HG03196 (cell line): ENCODE measurements around the gene EMILIN2.
"Not testable (repeated sequence)": the region's sequence is repeated elsewhere in the genome, so short reads cannot be mapped to it uniquely, and the experiment has no call there.

Experiments
- ATAC-seq: cut with Tn5 transposase; IDR thresholded peaks from one replicate; pipeline ENCODE4 v1.9.1; 2021; ENCODE audit not compliant: unreplicated experiment

The EMILIN2 gene

DNA sequence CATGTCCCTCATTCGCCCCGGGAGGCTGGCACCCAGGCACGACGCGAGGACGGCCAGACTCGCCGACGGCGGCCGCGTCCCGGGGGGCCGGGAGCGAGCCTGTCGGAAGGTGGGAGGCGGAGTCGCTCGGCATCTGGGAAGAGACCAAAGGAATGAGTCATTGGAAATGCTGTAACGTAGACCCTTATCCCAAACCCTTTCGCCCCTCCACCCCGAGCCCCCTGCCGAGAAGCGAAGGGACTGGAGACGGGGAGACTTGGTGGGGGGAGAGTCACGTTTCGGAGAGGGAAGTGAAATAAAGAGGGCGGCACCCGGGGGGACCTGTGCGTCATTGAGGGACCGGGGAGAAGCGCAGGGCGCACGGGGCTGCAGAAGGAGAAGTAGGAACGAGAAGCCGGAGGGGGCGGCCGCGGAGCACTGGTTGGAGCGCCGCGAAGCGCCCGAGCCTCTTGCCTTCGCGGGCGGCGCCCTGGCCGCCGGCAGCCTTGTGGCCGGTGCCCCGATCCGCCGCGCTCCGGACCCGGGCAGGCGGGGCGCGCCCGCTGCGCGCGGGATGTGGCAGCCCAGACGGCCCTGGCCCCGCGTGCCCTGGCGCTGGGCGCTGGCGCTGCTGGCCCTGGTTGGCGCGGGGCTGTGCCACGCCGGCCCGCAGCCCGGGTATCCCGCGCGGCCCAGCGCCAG is at the start of gene EMILIN2:
Gene EMILIN2, plus strand, starts transcription at position 371 of the 681 bp plus-strand sequence. Its CDS starts 183 bp downstream, at position 554.
- ATAC-seq = no peak

DNA sequence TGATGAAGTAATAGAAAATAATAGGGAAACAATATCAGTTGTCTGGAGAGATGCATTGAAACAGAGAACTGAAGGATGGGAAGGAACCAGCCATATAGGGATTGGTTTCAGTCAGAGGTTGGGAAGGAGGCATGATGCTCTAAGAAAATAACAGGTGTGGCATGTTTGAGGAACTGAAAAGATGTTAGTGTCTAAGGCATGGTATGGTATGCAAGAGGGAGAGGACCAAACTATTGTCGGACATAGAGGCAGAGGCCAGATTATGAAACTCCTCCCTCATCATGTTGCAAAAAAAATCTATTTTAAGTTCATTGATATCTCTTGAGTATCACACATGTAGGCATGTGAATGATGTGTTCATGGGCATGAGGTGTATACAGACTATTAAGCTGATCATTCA is 48.9 kb upstream of the EMILIN2 start:
- no peak for ATAC-seq

DNA sequence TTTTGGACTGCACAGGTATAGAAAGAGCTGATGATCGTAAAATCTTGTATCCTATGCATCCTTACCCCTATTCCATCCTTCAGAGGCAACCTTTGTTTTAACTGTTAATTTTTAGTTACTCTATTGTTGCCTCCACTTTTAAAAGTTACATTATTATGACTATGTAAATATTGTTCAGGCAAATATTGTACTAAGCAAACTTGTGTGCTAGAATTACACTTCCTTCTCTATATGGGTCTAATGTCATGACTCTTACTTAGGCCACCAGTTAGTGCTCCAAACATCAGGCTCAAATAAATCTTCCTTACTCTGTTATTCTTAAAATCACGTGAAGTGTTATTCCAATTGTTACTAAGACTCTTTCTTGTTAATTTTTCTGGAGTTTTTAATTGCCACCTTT is 47.4 kb upstream of the EMILIN2 start:
- no peak for ATAC-seq

DNA sequence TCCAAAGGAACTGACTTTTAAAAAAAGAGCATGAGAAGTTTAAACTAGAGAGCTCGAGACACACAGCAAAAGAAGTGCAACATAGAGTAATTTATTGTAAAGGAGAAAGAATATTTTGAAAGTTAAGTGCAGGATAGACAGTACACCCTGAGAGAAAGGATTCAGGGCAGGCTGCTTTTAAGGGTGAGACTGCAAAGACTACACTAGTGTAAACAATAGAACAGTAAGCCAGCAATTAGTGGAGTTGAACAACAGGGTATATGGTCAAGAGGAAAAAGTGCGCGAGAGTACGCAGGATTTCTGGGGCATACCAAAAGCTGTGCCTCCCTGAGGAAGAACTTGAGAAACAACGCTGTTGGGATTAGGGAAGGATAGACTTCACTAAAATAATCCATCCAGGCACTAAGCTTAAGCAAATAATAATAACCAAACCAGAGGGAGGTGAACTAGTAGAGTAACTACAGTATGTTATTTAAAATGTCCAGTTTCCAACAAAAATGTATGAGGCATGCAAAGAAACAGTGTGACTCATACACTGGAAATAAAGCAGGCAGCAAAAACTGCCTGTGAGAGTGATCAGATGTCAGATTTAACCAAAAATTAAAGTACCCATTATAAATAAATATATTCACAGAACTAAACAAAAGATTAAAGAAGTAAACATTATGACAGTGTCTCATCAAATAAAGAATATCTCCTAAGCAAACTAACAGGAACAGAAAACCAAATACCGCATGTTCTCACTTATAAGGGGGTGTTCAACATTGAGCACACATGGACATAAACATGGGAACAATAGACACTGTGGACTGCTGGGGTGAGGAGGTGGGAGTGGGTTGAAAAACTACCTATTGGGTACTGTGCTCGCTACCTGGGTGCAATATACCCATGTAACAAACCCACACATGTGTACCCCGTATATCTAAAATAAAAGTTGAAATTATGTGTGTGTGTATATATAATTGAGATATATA is 40.5 kb upstream of the EMILIN2 start:
- ATAC-seq = no peak

DNA sequence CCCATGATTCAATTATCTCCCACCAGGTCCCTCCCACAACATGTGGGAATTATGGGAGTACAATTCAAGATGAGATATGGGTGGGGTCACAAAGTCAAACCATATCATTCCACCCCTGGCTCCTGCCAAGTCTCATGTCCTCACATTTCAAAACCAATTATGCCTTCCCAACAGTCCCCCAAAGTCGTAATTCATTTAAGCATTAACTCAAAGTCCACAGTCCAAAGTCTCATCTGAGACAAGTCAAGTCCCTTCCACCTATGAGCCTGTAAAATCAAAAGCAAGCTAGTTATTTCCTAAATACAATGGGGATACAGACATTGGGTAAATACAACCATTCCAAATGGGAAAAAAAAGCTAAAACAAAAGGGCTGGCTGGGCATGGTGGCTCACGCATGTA is 38.2 kb upstream of the EMILIN2 start:
- not testable (repeated sequence) for ATAC-seq

DNA sequence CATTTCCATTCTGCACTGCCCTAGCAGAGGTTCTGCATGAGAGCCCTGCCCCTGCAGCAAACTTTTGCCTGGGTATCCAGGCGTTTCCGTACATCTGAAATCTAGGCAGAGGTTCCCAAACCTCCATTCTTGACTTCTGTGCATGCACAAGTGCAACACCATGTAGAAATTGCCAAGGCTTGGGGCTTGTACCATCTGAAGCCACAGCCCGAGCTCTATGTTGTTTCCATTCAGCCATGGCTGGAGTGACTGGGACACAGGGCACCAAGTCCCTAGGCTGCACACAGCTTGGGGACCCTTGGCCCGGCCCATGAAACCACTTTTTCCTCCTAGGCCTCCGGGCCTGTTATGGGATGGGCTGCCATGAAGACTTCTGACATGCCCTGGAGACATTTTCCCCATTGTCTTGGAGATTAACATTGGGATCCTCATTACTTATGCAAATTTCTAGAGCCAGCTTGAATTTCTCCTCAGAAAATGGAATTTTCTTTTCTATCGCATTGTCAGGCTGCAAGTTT is 37.1 kb upstream of the EMILIN2 start:
- ATAC-seq = not testable (repeated sequence)

DNA sequence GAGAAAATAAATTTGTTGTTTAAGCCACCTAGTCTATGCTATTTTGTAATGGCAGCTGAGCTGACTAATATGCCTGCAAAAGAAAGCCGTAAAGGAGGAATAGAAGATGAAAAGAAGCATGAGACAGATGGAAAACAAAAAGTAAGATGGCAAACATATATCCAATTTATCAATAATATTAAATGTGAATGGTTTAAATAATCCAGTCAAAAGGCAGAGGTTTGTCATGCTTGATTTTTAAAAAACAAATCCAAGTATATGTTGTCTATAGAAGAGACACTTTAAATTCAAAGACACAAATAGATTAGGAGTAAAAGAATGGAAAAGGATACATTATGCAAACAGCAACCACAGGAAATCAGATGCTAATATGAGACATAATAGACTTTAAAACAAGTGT is 35.4 kb upstream of the EMILIN2 start:
- ATAC-seq = no peak

DNA sequence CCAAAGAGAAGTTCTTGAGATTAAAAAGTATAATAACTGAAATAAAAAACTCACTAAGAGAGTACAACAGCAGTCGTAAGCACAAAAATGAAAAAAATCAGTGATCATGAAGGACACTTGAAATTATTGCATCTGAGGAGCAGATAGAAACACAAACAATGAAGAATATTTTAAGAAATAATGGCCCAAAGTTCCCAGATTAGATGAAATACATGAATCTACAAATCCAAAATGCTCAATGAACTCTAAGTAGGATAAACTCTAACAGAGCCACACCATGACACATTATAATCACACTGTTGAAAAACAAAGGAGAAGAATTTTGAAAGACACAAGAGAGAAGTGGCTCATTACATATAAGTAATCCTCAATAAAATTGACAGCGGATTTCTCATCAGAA is 31.9 kb upstream of the EMILIN2 start:
- no peak for ATAC-seq

DNA sequence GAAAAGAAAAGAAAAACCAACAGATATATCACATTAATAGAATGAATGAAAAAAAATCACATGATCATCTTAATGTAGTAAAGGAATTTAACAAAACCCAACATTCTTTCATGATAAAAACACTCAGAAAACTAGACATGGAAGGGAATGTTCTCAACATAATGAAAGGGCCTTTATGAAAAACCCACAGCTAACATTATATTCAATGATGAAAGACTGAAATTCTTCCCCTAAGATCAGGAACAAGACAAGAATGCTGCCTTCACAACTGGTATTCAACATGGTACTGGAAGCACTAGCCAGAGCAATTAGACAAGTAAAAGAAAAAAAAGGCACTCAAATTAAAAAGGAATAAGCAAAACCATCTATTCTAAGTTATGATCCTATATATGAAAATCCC is 28.5 kb upstream of the EMILIN2 start:
- no peak for ATAC-seq

DNA sequence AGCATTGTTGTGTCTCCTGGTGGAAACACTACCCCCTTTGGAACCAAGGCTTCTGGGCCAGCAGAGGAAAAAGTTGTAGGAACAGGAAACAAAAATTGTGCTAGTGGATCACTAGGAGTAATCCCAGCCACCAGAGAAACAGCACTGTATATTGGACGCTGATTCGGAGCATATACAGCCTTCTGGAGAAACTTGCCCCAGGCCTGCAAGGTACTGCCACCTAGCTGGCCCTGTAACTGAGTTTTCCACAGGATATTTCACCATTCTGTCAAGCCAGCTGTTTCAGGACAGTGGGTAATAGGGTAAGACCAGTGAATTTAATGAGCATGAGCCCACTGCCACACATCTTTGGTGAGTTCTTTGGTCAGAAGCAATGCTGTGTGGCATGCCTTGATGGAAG is 25.1 kb upstream of the EMILIN2 start:
- no peak for ATAC-seq

DNA sequence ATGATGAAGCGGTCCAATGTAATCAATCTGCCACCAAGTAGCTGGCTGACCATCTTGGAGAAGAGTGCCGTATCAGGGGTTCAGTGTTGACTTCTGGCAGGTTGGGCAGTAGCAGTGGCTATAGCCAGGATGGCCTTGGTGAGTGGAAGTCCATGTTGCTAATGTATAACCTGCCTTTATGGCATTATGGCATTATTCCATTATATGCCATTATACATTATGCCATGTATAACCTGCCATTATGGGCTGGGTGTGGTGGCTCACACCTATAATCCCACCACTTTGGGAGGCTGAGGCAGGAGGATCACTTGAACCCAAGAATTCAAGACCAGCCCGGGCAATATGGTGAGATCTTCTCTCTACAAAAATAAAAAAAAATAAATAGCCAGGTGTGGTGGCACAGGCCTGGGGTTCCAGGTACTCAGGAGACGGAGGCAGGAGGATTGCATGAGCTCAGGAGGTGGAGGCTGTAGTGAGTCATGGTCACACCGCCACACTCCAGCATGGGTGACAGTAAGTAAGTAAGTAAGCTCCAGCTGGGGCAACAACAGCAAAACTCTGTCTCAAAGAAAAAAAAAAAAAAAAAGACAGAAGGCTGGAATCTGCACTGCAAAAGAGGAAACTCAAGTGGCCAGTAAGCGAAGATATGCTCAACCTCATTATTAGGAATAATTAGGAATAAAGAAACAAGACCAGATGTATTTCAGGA is 24.4 kb upstream of the EMILIN2 start:
- no peak for ATAC-seq

DNA sequence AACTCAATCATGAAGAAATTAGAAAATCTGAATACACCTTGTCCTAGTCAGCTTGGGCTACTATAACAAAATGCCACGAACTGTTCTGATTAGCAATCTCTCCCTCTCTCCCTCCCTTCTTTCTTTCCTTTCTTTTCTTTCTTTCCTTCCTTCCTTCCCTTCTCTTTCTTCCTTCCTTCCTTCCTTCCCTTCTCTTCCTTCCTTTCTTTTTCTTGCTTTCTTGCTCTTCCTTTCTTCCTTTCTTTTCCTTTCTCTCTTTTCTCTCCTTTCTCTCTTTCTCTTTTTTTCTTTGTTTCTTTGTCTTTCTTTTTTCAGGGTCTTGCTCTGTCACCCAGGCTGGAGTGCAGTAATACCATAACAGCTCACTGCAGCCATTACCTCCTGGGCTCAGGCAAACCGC is 23.6 kb upstream of the EMILIN2 start:
- ATAC-seq = no peak

DNA sequence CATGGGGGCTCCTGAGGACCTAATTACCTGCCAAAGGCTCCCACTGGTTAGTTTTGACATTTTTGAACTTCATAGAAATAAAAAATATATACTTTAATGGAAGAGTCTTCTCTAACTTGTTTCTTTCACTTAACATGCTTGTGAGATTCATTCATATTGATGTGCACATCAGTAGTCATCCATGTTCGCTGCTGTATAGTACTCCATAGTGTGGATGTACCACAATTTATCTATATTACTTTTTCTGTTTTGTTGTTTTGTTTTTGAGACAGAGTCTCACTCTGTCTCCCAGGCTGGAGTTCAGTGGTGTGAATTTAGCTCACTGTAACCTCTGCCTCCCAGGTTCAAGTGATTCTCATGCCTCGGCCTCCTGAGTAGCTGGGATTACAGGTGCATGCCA is 22.8 kb upstream of the EMILIN2 start:
- no peak for ATAC-seq

DNA sequence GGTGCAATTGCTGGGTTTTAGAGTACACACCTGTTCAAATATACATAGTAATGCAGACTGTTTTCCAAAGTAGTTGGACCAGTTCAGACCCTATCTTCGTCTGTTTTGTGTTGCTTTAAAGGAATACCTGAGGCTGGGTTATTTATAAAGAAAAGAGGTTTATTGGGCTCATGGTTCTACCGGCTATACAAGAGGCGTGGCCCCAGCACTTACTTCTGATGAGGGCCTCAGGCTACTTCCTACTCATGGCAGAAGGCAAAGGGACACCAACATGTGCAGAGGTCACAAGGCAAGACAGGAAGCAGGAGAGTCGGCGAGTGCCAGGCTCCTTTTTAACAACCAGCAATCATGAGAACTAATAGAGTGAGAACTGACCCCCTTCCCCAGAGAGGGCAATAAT is 21.9 kb upstream of the EMILIN2 start:
- no peak for ATAC-seq

DNA sequence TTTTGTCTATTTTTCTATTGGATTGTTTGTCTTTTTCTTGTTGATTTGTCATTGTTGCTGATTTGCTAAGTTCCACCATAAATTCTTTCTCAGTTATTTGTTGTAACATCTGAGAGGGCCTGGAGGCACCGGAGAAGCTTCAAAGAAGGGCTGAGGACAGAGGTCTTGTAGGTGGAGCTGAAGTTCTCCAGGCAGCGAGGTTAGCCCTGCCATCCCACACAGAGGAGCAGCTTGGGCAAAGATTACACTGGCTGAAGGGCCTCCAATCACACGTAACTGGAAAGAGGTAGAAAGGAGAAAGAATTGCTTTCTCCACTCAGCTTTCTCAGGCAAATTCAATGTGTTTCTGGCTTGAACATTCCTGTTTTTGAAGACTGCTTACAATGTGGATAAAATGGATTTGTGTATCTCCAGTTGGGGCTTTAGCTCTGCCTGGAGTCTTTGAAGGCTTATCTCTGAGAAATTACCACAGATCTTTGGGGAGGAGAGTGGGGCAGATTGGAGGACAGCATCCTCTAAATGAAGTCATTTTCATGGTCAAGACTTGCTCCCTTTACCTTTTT is 21.1 kb upstream of the EMILIN2 start:
- no peak for ATAC-seq

DNA sequence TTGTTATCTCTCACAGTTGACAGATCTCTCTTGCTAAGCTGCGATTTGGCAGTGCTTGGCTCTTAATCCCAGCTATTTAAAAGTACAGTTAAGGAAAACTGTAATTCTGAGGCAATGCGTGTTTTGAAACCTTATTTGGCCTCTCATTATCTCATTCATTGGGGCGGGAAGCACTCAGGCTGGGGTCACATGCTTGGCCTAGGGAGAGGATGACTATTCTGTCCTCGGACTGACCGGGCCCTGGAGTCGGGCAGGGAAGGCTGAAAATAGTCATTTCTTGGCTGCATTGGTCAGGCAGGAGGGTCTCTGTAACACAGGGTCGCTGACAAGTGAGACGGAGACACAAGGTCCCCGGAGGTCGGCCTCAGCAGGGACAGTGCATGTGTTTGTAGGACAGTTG is 20.2 kb upstream of the EMILIN2 start:
- ATAC-seq = no peak

DNA sequence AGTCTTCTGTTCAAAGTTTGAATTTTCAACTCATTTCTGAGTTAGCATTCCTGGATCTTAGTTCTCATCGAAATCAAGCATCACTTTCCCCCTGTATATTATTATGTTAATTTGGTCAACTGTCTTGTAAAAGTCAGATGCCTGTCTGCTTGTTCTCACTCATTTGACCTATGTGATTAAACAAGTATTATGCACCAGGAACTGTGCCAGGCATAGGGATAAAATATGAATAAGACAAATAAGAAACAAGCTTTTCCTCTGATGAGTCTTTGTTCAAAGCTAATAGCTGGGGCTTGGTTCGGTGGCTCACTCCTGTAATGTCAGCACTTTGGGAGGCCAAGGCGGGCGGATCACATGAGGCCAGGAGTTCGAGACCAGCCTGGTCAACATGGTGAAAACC is 19.7 kb upstream of the EMILIN2 start:
- no peak for ATAC-seq

DNA sequence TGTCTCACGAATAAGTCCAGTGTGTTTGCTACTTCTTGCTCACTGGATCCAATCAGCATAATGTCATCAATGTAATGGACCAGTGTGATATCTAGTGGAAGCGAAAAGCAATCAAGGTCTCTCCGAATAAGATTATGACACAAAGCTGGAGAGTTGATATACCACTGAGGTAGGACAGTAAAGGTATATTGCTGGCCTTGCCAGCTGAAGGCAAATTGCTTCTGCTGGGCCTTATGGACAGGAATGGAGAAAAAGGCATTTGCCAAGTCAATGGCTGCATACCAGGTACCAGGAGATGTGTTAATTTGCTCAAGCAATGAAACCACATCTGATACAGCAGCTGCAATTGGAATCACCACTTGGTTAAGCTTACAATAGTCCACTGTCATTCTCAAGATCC is 10.7 kb upstream of the EMILIN2 start:
- ATAC-seq = not testable (repeated sequence)

DNA sequence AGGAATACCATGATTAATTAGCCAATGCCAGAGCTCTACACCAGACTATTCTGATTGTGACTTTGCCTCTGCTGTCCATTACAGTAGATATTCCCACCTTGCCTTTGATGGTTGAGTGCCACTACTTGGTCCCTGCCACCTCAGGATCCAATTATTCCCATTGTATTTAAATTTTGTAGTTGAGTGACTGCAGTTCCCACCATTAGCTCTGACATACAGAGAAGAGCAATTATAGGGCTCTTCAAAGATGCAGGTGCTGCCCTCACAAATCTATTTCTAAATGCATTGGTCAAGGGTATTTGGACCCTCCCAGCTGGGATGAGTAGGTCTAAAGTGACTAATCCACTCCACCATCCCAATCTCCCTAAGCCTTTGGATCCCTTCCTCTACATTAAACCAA is 9.5 kb upstream of the EMILIN2 start:
- not testable (repeated sequence) for ATAC-seq

DNA sequence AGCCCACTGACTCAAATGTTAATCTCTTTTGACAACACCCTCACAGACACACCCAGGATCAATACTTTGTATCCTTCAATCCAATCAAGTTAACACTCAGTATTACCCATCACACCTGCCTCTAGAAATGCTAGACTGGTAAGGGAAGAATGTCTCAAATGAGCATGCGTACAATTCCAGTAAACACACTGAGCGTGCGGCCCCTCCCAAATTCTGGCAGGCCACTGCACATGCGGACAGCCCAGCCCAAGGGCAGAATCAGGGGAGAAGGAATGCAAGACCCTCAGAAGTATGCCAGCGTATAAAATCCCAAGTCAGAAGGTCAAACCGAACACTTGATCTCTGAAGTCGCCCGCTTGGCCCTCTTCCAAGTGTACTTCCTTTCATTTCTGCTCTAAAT is 7.6 kb upstream of the EMILIN2 start:
- no peak for ATAC-seq

DNA sequence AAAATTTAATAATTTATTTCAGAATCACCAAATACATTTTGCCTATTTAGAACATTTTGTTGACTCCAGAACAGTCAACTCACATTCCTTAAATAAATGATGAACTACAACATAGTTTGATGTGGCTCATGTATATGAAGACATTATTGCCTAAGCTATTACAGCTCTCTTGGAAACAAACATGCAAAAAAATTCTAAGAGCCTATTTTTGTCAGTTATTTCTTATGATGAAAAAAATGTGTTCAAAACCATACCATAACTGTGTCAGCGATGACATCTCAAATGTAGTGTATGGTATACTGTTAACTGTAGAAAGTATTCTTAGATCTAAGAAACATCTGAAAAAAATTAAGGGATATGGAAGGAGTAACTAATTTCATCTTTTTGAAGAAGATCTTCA is 6.3 kb upstream of the EMILIN2 start:
- ATAC-seq = no peak
